Mesodermal cell (in vitro differentiated cells): ENCODE measurements around the gene ZNF780B.

ENCODE experiments used
- H3K27ac ChIP-seq: 2 replicates; pipeline ENCODE4 v1.7.0; 2013; ENCODE audit warnings: mild to moderate bottlenecking, low read depth, low read length, moderate library complexity; ENCODE audit not compliant: severe bottlenecking
- H3K36me3 ChIP-seq: 2 replicates; pipeline ENCODE4 v1.7.1; 2013; ENCODE audit warnings: mild to moderate bottlenecking, low read length, moderate library complexity; ENCODE audit not compliant: control insufficient read depth, insufficient read depth
- H3K4me1 ChIP-seq: one replicate; pipeline ENCODE4 v1.7.1; 2013; ENCODE audit warnings: mild to moderate bottlenecking, low read length; ENCODE audit not compliant: insufficient read depth, control insufficient read depth, poor library complexity, severe bottlenecking
- H3K4me3 ChIP-seq: 2 replicates; pipeline ENCODE4 v1.7.0; 2013; ENCODE audit warnings: low read length, control low read depth, mild to moderate bottlenecking; ENCODE audit not compliant: insufficient read depth, poor library complexity, severe bottlenecking; ENCODE audit errors: extremely low read depth
- H3K9me3 ChIP-seq: 2 replicates; pipeline ENCODE4 v1.7.1; 2013; ENCODE audit warnings: mild to moderate bottlenecking, low read length, moderate library complexity; ENCODE audit not compliant: control insufficient read depth
- WGBS, 2 experiments: methylation state at CpG; one replicate each; pipeline ENCODE4 v1.1.5; 2013; ENCODE audit warnings: missing lambda C conversion rate in 2 of 2; ENCODE audit not compliant: insufficient coverage in 2 of 2; 5-methylcytosine and 5-hydroxymethylcytosine counted together

The ZNF780B gene

GRCh38 chr19:39983695-39984300, 72.2 kb downstream of the ZNF780B start:
- H3K27ac ChIP-seq: no peak overlapping the region
- H3K36me3 ChIP-seq: peaks cover 57% of the 10 kb centered on the region
- no peaks in the 10 kb centered on the region for H3K4me1 ChIP-seq
- WGBS, 2 experiments: 100% methylated on average over 2 of the region's 5 CpGs; no CpG with 5 or more reads in 1 of the 2 experiments
- H3K9me3 ChIP-seq: peaks cover 37% of the 10 kb centered on the region
- no peak overlapping the region for H3K4me3 ChIP-seq

GRCh38 chr19:39982883-39983282, 73.1 kb downstream of the ZNF780B start:
- WGBS, 2 experiments: no CpG with 5 or more reads among the region's 1 CpG
- Histone ChIP-seq H3K4me3 (no peak overlapping the region), H3K4me1 (no peaks in the 10 kb centered on the region), H3K27ac (no peak overlapping the region), H3K9me3 (peaks cover 34% of the 10 kb centered on the region), H3K36me3 (peaks cover 66% of the 10 kb centered on the region)
